Nephron progenitor cell (in vitro differentiated cells): ENCODE results near the gene MAP3K5.

Source experiments
- DNase-seq: peaks from one replicate; pipeline ENCODE4 v3.0.0; 2021
- H3K27ac Mint-ChIP-seq: 2 replicates; pipeline ENCODE4 v1.8.0; 2021; ENCODE audit warnings: mild to moderate bottlenecking, moderate library complexity, mixed read lengths
- H3K27me3 Mint-ChIP-seq: 2 replicates; pipeline ENCODE4 v1.8.0; 2021; ENCODE audit warnings: mild to moderate bottlenecking, low read depth, mixed read lengths; ENCODE audit not compliant: poor library complexity
- H3K36me3 Mint-ChIP-seq: 2 replicates; pipeline ENCODE4 v1.8.0; 2021; ENCODE audit warnings: low read depth, mixed read lengths
- H3K4me1 Mint-ChIP-seq: 2 replicates; pipeline ENCODE4 v1.8.0; 2021; ENCODE audit warnings: mixed read lengths
- H3K4me3 Mint-ChIP-seq: 2 replicates; pipeline ENCODE4 v1.8.0; 2021; ENCODE audit warnings: mild to moderate bottlenecking, moderate library complexity, mixed read lengths
- H3K9me3 Mint-ChIP-seq: 2 replicates; pipeline ENCODE4 v1.8.0; 2021; ENCODE audit warnings: mild to moderate bottlenecking, moderate library complexity, mixed read lengths
- TF ChIP-seq, protein P1 (sequence below): fragments of 200-600 bp; sonication (generic); IDR thresholded peaks from 2 replicates; pipeline ENCODE4 v1.5.0; 2021; ENCODE audit warnings: antibody characterized with exemption

Gene MAP3K5

DNA sequence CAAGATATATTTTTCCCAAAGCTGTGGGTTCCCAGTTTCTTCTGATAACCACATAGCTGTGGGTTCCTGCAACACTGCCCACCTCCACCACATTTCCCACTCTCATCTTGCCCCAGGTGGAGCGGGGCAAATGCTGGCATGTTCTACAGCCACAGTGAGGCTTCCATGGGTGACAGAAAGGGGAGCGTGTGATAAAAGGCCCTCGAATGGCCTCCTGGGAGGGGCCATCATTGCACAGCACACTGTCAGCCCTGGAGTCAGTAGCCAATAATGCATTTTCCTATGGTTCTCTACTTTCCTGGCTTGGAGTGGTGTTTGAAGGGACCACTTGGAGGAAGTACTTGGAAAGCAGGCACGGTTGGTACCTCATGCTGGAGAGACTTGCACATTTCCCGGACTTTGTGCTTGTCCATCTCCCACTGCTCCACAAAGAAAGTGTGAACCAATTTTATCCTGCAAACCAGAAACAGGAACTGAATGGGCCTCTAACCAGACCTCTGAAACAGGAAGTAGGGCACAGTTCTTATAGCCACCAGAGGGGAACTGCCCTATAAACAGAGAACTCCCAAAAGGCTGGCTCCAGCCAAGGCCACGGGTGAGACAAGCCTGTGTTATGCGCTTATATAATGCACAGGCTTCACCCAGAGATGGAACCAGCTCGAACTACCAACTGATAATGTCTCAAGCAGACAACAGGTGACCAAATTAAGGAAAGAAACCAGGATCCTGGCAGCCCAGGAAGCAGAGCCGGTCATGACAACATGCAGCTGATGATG lies 8.6 kb downstream of the MAP3K5 start:
- TF ChIP-seq, protein P1, sequence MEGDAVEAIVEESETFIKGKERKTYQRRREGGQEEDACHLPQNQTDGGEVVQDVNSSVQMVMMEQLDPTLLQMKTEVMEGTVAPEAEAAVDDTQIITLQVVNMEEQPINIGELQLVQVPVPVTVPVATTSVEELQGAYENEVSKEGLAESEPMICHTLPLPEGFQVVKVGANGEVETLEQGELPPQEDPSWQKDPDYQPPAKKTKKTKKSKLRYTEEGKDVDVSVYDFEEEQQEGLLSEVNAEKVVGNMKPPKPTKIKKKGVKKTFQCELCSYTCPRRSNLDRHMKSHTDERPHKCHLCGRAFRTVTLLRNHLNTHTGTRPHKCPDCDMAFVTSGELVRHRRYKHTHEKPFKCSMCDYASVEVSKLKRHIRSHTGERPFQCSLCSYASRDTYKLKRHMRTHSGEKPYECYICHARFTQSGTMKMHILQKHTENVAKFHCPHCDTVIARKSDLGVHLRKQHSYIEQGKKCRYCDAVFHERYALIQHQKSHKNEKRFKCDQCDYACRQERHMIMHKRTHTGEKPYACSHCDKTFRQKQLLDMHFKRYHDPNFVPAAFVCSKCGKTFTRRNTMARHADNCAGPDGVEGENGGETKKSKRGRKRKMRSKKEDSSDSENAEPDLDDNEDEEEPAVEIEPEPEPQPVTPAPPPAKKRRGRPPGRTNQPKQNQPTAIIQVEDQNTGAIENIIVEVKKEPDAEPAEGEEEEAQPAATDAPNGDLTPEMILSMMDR = no peak
- no peaks in the 10 kb centered on the region for H3K9me3 Mint-ChIP-seq
- H3K27me3 Mint-ChIP-seq = peaks cover 27% of the 10 kb centered on the region
- H3K4me1 Mint-ChIP-seq = peaks cover 7% of the 10 kb centered on the region
- no peaks in the 10 kb centered on the region for H3K36me3 Mint-ChIP-seq
- DNase-seq = no peak
- no peak overlapping the region for H3K27ac Mint-ChIP-seq
- H3K4me3 Mint-ChIP-seq = no peak overlapping the region

DNA sequence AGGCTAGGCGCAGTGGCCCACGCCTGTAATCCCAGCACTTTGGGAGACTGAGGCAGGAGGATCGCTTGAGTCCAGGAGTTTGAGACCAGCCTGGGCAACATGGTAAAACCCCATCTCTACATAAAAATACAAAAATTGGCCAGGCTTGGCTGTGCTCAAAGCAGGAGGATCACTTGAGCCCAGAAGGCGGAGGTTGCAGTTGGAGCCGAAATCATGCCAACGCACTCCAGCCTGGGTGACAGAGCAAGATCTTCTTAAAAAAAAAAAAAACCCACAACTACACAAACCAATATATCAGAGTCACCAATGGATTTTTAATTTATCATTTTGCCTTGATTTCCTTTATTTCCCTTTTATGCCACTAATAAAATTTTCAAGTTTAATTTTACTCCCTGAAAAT lies 9.3 kb downstream of the MAP3K5 start:
- no peak overlapping the region for H3K4me3 Mint-ChIP-seq
- H3K27ac Mint-ChIP-seq = no peak overlapping the region
- peaks cover 20% of the 10 kb centered on the region for H3K27me3 Mint-ChIP-seq
- no peaks in the 10 kb centered on the region for H3K36me3 Mint-ChIP-seq
- peaks cover 7% of the 10 kb centered on the region for H3K4me1 Mint-ChIP-seq
- DNase-seq = no peak
- TF ChIP-seq, protein P1 = no peak
- H3K9me3 Mint-ChIP-seq = no peaks in the 10 kb centered on the region

DNA sequence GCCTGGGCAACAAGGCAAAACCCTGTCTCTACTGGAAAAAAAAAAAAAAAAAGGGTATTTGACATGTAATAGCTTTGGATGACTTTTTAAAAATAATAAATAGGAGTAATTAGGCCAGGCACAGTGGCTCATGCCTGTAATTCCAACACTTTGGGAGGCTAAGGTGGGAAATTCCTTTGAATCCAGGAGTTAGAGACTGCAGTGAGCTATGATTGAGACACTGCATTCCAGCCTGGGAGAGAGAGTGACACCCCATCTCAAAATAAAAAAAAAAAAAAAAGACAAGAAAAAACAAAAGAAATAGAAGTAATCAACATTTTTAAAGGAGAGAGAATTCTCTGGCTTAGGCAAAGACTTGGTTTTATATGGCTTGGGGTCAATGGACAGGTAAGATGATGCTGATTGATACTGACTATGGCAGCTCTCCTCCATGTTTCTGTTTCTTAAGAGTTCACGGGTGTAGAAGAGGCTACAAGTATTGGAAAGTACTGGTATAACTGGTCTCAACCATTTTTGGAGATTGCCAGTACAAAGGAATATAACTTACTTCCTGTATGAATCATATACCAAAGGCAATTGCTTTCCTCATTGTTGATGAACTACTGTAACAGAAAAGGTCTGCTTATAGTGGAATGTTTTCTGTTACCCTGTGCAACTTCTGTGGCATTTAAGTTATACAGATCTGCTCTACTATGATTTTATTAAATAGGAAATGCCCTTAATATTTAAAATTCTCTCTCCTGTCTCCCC lies 10.1 kb downstream of the MAP3K5 start:
- no peak overlapping the region for H3K4me3 Mint-ChIP-seq
- no peaks in the 10 kb centered on the region for H3K36me3 Mint-ChIP-seq
- H3K9me3 Mint-ChIP-seq = no peaks in the 10 kb centered on the region
- peaks cover 7% of the 10 kb centered on the region for H3K4me1 Mint-ChIP-seq
- no peak overlapping the region for H3K27ac Mint-ChIP-seq
- TF ChIP-seq, protein P1 = no peak
- no peak for DNase-seq
- peaks cover 12% of the 10 kb centered on the region for H3K27me3 Mint-ChIP-seq

DNA sequence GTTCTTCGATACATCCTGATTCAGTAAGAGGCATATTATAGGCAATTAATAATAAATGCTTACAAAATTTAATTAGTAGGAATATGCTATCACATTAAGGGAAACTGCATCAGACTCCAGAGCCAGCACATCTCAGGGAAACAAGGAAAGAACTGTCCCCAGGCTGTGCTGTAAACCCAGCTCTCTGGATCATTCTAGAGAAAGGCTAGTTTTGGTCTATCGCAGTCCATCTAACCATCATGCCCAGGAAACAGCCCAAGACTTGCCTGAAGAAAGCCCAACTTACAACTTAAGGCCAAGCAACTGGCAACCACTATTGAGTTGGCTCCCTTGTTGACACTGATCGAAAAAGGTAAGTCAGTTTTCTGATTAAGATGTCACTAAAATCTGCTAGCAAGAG lies 11.3 kb downstream of the MAP3K5 start:
- Mint-ChIP-seq H3K27me3 (peaks cover 11% of the 10 kb centered on the region), H3K4me1 (peaks cover 7% of the 10 kb centered on the region), H3K36me3 (no peaks in the 10 kb centered on the region), H3K4me3 (no peak overlapping the region), H3K9me3 (no peaks in the 10 kb centered on the region), H3K27ac (no peak overlapping the region)
- DNase-seq = no peak
- TF ChIP-seq, protein P1 = no peak

DNA sequence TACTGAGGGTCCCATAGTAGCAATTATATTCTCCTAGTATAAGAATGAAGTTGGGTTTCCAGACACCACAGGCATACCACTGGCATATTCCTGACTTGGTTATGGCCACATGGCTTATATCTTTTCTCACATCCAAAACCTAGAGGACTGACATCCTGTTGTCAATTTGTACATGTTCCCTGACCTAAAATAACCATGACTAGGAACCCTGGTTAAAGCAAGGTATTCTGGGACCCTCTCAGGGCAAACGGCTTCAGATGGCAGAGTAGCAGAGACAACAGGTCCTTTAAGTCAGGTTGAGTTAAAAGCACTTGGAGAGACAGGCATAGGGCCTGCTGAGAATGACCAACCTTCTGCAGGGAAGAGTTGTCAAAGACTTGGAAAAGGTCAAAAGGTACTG lies 12.6 kb downstream of the MAP3K5 start:
- Mint-ChIP-seq H3K27me3 (peaks cover 8% of the 10 kb centered on the region), H3K4me3 (no peak overlapping the region), H3K9me3 (no peaks in the 10 kb centered on the region), H3K4me1 (peaks cover 7% of the 10 kb centered on the region), H3K36me3 (no peaks in the 10 kb centered on the region), H3K27ac (no peak overlapping the region)
- no peak for DNase-seq
- TF ChIP-seq, protein P1 = no peak
